GM12874 (cell line): ENCODE results near the gene RNPEP.

Experiments
- TF ChIP-seq, protein P1 (sequence below): IDR thresholded peaks from 2 replicates; pipeline ENCODE4 v1.5.1; 2011; ENCODE audit warnings: low read depth, mild to moderate bottlenecking, control low read depth, low read length, moderate library complexity; ENCODE audit not compliant: insufficient read depth

The RNPEP gene

DNA sequence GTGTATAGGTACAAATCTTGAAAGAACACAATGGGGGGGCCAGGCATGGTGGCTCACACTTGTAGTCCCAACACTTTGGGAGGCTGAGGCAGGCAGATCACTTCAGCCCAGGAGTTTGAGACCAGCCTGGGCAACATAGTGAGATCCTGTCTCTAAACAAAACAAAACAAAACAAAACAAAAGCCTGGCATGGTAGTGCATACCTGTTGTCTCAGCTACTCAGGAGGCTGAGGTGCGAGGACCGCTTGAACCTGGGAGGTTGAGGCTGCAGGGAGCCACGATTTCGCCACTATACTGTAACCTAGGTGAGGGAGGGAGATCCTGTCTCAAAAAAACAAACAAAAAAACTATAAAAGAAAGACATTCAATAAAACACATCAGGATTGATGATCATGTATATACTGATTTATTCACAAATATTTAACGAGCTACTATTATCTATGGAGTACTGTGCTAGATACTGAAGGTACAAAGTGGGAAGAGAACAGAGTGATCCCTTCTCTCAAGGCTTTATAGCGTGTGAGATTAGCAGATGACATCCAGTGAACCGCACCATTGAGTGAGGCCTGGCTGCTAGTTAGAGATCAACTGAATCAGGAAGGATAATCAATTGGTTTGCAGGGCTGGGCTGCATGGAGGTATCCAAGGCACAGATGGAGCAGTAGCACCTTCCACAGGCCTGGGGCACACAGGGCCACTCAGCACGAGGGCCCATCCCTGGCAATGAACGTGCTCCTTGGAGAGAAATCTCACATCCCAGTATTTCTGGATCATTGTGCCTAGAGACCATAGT is 54.3 kb downstream of the RNPEP start:
- TF ChIP-seq, protein P1, sequence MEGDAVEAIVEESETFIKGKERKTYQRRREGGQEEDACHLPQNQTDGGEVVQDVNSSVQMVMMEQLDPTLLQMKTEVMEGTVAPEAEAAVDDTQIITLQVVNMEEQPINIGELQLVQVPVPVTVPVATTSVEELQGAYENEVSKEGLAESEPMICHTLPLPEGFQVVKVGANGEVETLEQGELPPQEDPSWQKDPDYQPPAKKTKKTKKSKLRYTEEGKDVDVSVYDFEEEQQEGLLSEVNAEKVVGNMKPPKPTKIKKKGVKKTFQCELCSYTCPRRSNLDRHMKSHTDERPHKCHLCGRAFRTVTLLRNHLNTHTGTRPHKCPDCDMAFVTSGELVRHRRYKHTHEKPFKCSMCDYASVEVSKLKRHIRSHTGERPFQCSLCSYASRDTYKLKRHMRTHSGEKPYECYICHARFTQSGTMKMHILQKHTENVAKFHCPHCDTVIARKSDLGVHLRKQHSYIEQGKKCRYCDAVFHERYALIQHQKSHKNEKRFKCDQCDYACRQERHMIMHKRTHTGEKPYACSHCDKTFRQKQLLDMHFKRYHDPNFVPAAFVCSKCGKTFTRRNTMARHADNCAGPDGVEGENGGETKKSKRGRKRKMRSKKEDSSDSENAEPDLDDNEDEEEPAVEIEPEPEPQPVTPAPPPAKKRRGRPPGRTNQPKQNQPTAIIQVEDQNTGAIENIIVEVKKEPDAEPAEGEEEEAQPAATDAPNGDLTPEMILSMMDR, result no peak

DNA sequence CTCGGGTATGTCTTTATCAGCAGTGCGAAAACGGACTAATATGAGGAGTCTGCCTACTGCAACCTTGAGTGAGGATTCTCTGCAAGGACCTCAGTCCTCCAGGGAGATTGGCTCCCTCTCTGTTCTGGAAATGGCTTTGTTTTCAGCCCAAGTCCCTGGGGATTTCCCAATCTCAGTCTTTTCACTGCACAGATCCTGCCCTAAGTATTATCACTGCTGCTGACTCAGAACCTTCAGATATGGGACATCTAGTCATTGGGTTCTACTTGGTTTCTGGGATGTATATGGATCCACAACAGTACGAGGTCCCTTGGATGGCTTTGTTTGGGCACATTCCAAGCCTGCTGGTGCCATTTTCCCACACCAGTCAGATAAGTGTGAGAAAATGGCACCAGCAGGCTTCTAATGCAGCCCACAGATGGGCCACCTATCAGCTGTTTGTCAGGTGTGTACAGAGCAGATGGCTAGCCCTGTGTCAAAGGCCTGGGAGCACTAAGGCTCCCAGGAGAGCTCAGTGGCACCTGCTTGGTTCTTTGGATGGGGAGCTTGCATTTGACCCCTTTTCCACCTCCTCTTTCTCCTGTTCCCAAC is 55.4 kb downstream of the RNPEP start:
- TF ChIP-seq, protein P1, result no peak

DNA sequence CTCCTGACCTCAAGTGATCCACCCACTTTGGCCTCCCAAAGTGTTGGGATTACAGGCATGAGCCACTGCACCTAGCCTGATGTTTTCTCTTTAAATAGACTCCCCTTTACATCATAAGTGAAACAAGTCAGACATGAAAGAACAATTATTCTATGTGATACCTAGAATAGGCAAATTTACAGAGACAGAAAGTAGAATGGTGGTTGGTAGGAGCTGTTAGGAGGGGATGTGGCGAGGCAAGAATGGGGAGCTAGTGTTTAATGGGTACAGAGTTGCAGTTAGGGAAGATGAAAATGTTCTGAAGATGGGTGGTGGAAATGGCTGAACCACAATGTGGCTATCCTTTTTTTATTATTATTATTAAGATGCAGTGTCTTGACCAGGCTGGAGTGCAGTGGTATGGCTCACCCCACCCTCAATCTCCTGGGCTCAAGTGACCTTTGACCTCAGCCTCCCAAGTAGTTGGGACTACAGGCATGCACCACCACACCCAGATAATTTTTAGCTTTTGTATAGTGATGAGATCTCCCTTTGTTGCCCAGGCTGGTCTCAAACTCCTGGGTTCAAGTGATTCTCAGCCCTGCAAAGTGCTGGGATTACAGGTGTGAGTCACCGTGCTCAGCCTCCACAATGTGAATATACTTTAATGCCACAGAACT is 56.4 kb downstream of the RNPEP start:
- TF ChIP-seq, protein P1, result no peak

DNA sequence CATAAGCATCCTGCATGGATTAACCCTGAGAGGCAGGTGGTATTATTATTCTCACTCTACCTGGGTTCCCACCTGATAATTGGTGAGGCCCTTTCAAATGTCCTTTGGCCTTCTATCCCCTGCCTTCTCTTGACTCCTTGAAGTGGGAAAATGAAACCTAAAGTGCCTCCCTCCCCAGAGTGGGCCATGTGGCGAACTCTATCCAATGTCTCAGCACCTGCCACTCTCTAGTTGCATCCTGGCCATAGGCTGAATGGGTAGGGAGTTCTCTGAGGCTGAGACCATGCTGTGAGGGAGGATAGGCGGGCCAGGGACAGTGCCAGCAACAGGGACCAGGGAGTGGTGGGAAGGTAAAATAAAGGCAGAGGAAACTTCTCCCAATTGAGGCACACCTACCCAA is 63.3 kb downstream of the RNPEP start:
- TF ChIP-seq, protein P1, result no peak

DNA sequence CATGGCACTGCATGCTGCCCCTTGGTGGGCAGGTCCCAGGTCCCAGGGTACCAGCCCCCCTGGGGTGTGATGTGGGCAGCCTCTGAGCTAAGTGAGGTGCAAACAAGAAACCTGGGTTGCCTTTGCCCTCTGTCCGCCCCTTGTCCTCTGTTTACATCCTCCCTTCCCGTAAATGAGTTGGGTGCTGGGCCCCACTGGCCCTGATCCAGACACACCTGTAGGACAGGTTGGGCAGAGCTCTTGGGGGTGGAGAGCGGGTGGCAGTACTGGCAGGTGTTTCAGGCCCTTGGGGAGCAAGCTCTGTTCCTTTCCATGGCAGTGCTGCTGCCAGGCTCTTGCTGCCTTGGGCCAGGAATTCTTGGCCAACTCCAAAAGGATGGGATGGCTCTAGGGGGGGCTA is 63.8 kb downstream of the RNPEP start:
- TF ChIP-seq, protein P1, result no peak

DNA sequence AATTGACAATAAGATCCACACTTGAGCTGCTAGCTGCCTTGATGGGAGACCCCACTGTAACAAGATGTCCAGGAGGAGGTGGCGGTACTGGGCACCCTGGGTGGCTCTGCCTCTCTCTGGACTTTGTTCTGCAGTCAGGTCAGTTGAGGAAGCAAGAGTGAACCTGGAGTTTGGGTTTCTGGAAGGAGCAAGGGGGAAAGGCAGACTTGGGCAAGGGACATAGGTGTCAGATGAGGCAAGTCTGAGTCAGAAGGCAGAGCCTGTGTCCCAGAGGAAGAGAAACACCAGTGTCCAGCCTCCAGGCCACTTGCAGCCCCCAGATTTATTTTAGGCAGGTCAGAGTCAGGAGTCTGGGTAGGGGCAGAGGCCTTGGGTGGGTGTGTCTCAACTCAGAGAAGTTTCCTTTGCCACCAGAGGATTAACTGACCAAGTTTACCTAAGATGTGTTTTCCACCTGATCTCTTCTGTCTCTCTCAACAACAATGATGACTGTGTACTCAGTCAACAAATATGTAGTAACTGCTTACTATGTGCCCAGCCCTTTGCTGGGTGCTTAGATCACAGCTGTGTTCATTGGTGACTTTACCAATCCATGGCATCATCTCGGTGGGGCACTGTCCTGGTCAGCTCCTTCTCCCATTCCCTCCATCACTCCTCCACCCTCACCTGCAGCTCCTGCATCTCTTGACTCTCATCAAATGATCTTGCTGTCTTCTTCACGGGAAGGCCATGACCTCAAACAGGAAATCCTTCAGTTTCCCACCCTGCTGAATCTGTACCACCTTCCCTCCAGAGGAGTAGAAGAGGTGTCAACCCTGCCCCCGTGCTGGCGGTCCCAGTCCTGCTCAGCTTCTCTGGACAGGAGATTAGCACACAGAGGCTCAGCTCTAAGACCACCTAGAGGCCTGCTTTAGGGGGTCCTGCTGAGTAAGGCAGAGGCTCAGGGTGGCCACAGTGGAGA is 64.6 kb downstream of the RNPEP start:
- TF ChIP-seq, protein P1, result no peak
